ENCODE measurements around the gene FOXA2.

DNA sequence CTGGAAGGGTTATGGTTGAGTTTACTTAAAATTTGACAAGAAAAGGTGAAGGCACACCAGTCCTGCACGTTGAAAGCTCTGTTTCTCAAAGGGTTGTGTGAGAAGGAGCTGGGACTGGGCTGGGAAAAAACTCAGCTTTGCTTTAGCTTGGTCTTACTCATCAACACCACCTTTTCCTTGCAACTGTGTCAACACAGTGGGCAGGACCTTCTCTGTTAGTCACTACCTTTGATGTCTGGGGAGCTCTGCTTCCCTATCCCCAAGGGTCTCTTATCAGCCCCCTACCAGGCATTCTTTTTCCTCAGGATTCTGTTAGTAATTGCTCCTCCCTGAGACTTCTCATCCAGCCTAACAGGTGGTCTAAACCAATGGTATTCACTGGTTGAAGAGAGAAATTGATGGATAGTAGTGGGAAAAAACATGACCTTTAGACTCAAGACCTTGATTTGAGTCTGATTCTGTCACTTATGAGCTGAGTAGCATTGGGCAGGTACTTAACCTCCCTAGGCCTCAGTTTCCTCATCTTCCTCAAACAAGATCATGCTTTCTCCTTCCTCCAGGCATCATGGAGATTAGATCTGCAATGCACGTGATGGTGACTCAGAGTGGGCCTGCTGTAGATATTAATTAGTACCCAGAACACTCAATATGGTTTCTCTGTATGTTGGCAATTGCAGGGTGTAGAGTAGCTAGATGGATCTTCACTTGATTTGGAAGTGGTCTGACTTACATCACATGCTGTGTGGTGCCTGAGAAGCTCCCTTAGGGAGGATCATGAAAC lies 17.2 kb upstream of the FOXA2 start:
- TF ChIP-seq POLR2AphosphoS5 (IDR thresholded peaks at IDR 0.05) (no peak), POLR2A (IDR thresholded peaks at IDR 0.05) (no peak)
- TF ChIP-seq, protein P1, sequence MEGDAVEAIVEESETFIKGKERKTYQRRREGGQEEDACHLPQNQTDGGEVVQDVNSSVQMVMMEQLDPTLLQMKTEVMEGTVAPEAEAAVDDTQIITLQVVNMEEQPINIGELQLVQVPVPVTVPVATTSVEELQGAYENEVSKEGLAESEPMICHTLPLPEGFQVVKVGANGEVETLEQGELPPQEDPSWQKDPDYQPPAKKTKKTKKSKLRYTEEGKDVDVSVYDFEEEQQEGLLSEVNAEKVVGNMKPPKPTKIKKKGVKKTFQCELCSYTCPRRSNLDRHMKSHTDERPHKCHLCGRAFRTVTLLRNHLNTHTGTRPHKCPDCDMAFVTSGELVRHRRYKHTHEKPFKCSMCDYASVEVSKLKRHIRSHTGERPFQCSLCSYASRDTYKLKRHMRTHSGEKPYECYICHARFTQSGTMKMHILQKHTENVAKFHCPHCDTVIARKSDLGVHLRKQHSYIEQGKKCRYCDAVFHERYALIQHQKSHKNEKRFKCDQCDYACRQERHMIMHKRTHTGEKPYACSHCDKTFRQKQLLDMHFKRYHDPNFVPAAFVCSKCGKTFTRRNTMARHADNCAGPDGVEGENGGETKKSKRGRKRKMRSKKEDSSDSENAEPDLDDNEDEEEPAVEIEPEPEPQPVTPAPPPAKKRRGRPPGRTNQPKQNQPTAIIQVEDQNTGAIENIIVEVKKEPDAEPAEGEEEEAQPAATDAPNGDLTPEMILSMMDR (IDR thresholded peaks at IDR 0.05): no peak
